ENCODE data around the gene UBE2E3.
"Not testable (repeated sequence)": the region's sequence is repeated elsewhere in the genome, so short reads cannot be mapped to it uniquely, and the experiment has no call there.

Gene UBE2E3

GRCh38 chr2:181037922-181038321, 57.5 kb downstream of the UBE2E3 start:
- in situ Hi-C loops (cut with MboI; ENCODE audit: low pct_unique_long_range_greater_than_20kb, low sequenced_read_pairs, unreplicated experiment) = no loop called here
- TF ChIP-seq CTCF (IDR thresholded peaks at IDR 0.05; ENCODE audit: extremely low read depth, insufficient read depth, missing control alignments) = no peak
- DNase-seq (ENCODE audit: low spot score) = no peak

GRCh38 chr2:181038796-181039195, 58.4 kb downstream of the UBE2E3 start:
- in situ Hi-C loops (cut with MboI; ENCODE audit: low pct_unique_long_range_greater_than_20kb, low sequenced_read_pairs, unreplicated experiment) = no loop called here
- TF ChIP-seq CTCF (IDR thresholded peaks at IDR 0.05; ENCODE audit: extremely low read depth, insufficient read depth, missing control alignments) = no peak
- no peak for DNase-seq (ENCODE audit: low spot score)

- in situ Hi-C loops (cut with MboI; ENCODE audit: low pct_unique_long_range_greater_than_20kb, low sequenced_read_pairs, unreplicated experiment) = loop anchor here (10.0 kb wide), 1 partner anchor 916 kb away; no protein-coding TSS in a partner anchor
- DNase-seq (ENCODE audit: low spot score) = not testable (repeated sequence)
Measured at GRCh38 chr2:181040839-181041238, 60.4 kb downstream of the UBE2E3 start.

GRCh38 chr2:181041661-181042060, 61.3 kb downstream of the UBE2E3 start:
- in situ Hi-C loops (cut with MboI; ENCODE audit: low pct_unique_long_range_greater_than_20kb, low sequenced_read_pairs, unreplicated experiment) = loop anchor here (10.0 kb wide), 1 partner anchor 917 kb away; no protein-coding TSS in a partner anchor
- DNase-seq (ENCODE audit: low spot score) = no peak
- TF ChIP-seq CTCF (IDR thresholded peaks at IDR 0.05; ENCODE audit: extremely low read depth, insufficient read depth, missing control alignments) = no peak

GRCh38 chr2:181042706-181043105, 62.3 kb downstream of the UBE2E3 start:
- no peak for DNase-seq (ENCODE audit: low spot score)
- TF ChIP-seq CTCF (IDR thresholded peaks at IDR 0.05; ENCODE audit: extremely low read depth, insufficient read depth, missing control alignments) = no peak
- in situ Hi-C loops (cut with MboI; ENCODE audit: low pct_unique_long_range_greater_than_20kb, low sequenced_read_pairs, unreplicated experiment) = loop anchor here (10.0 kb wide), 1 partner anchor 918 kb away; no protein-coding TSS in a partner anchor

- in situ Hi-C loops (cut with MboI; ENCODE audit: low pct_unique_long_range_greater_than_20kb, low sequenced_read_pairs, unreplicated experiment) = loop anchor here (10.0 kb wide), 1 partner anchor 922 kb away; no protein-coding TSS in a partner anchor
- TF ChIP-seq CTCF (IDR thresholded peaks at IDR 0.05; ENCODE audit: extremely low read depth, insufficient read depth, missing control alignments) = no peak
- DNase-seq (ENCODE audit: low spot score) = no peak
Measured at GRCh38 chr2:181046833-181047232, 66.4 kb downstream of the UBE2E3 start.

GRCh38 chr2:181047829-181048228, 67.4 kb downstream of the UBE2E3 start:
- no peak for TF ChIP-seq CTCF (IDR thresholded peaks at IDR 0.05; ENCODE audit: extremely low read depth, insufficient read depth, missing control alignments)
- in situ Hi-C loops (cut with MboI; ENCODE audit: low pct_unique_long_range_greater_than_20kb, low sequenced_read_pairs, unreplicated experiment) = loop anchor here (10.0 kb wide), 1 partner anchor 923 kb away; no protein-coding TSS in a partner anchor
- no peak for DNase-seq (ENCODE audit: low spot score)

Data from GM13977 (cell line).